ENCODE results near the gene DTNB. TPM values are rescaled to one million over a fixed set of nuclear protein-coding genes. Genes with fewer than 3 reads are reported as not detected.

Gene DTNB
- total and polyA plus RNA-seq, 2 donors (not counting 3 experiments of a cell fraction or from before 2014, with no cell fraction given) = 11.5 to 17.0 TPM

DNA sequence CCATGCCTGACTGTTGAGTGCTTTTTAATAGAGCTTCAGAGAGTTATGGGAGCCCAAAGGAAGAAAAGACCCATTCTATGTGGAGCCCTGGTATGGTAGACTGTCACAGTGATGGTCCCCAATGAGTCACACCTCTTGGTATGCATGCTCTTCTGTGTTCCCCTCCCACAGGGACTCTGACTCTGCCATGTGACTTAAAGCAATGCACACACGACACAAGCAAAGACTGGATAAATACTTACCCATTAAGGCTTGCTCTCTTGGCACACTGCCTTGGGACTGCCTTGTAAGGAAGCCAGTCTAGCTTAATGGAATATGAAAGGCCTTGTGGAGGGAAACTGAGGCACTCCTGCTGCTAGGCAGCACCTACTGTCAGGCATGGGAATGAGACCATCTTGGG, 16.7 kb upstream of the DTNB start:
- Histone ChIP-seq H3K9me3 (replicated peaks; ENCODE audit: control insufficient read depth, insufficient read depth, low read length) (no peaks in the 10 kb centered on the region), H3K4me3 (replicated peaks in 1 of 3; ENCODE audit: insufficient read depth in 1 of 3, low read depth in 1 of 3, low read length in 3 of 3) (no peak overlapping the region), H3K4me2 (ENCODE audit: insufficient read depth, low read length) (no peak overlapping the region), H3K4me1 (ENCODE audit: control insufficient read depth, extremely low read depth, insufficient read depth, low read length) (no peaks in the 10 kb centered on the region), H3K27me3 (ENCODE audit: control insufficient read depth in 2 of 2, insufficient read depth in 2 of 2, low read length in 2 of 2) (peaks cover 3 to 4% of the 10 kb centered on the region in 2 experiments), H4K20me1 (replicated peaks; ENCODE audit: control insufficient read depth, extremely low read depth, insufficient read depth, low read length) (no peaks in the 10 kb centered on the region), H3K27ac (ENCODE audit: insufficient read depth, low read depth, low read length) (no peak overlapping the region), H3K36me3 (ENCODE audit: control insufficient read depth in 2 of 2, extremely low read depth in 1 of 2, insufficient read depth in 2 of 2, low read length in 2 of 2) (no peaks in the 10 kb centered on the region), H3K79me2 (ENCODE audit: control insufficient read depth, insufficient read depth, low read length) (no peaks in the 10 kb centered on the region), H3K9me1 (replicated peaks; ENCODE audit: control insufficient read depth, extremely low read depth, insufficient read depth, low read length) (no peaks in the 10 kb centered on the region), H2AFZ (ENCODE audit: low read depth, low read length) (no peak overlapping the region), H3K9ac (replicated peaks; ENCODE audit: extremely low read depth, insufficient read depth, low read length) (no peak overlapping the region)
- POLR2A ChIA-PET = no interaction called here
- TF ChIP-seq MYC (IDR thresholded peaks at IDR 0.05; ENCODE audit: low read depth, low read length) (no peak), JUN (IDR thresholded peaks at IDR 0.05; ENCODE audit: borderline replicate concordance, insufficient read depth, insufficient read length, low read depth) (no peak), POLR2A (IDR thresholded peaks at IDR 0.05; ENCODE audit: low read depth, low read length) (no peak), FOS (IDR thresholded peaks at IDR 0.05; ENCODE audit: borderline replicate concordance, insufficient read depth, low read length) (no peak)
- DNase-seq (ENCODE audit: low read depth, low spot score) (no peak), FAIRE-seq (no peak)
- intact Hi-C loops (cut with micrococcal nuclease) (no loop called here), dilution Hi-C loops (cut with MboI; ENCODE audit: extremely low pct_ligation_motif_present, low sequenced_read_pairs) (no loop called here)
- no TSS peak for BruUV-seq (replicated peaks)
- CTCF ChIA-PET = interaction anchor here (1.1 to 3.6 kb wide), 4 partner anchors 8 to 84 kb away, joined by 5 to 28 read pairs (median 16); no protein-coding TSS in a partner anchor

DNA sequence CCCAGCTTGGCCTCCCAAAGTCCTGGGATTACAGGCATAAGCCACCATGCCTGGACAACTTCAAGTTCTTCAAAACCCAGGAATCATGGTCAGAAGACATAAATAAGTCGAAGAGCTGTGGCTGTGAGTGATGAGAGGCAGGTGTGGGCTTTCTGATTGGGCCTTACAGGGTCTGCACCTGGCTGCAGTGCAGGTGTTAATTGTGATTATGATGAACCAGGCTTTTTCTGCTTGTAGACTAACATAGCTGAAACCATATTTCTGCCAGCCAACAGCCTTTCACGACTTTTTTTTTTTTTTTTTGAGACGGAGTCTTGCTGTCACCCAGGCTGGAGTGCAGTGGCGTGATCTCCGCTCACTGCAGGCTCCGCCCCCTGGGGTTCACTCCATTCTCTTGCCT, 14.9 kb upstream of the DTNB start:
- H3K36me3 ChIP-seq (ENCODE audit: control insufficient read depth in 2 of 2, extremely low read depth in 1 of 2, insufficient read depth in 2 of 2, low read length in 2 of 2) = no peaks in the 10 kb centered on the region
- H3K4me3 ChIP-seq (replicated peaks in 1 of 3; ENCODE audit: insufficient read depth in 1 of 3, low read depth in 1 of 3, low read length in 3 of 3) = no peak overlapping the region
- no peak for DNase-seq (ENCODE audit: low read depth, low spot score)
- no peak for FAIRE-seq
- no peak overlapping the region for H2AFZ ChIP-seq (ENCODE audit: low read depth, low read length)
- dilution Hi-C loops (cut with MboI; ENCODE audit: extremely low pct_ligation_motif_present, low sequenced_read_pairs) (no loop called here), intact Hi-C loops (cut with micrococcal nuclease) (no loop called here)
- ChIA-PET POLR2A (no interaction called here), CTCF (interaction anchor here (1.1 to 1.9 kb wide), 2 partner anchors 12 to 81 kb away, joined by 3 to 6 read pairs; no protein-coding TSS in a partner anchor)
- H3K4me2 ChIP-seq (ENCODE audit: insufficient read depth, low read length) = no peak overlapping the region
- H3K27me3 ChIP-seq (ENCODE audit: control insufficient read depth in 2 of 2, insufficient read depth in 2 of 2, low read length in 2 of 2) = peaks cover 4 to 6% of the 10 kb centered on the region in 2 experiments
- no peaks in the 10 kb centered on the region for H3K79me2 ChIP-seq (ENCODE audit: control insufficient read depth, insufficient read depth, low read length)
- no peak overlapping the region for H3K27ac ChIP-seq (ENCODE audit: insufficient read depth, low read depth, low read length)
- BruUV-seq (replicated peaks) = no TSS peak
- TF ChIP-seq, protein P1, sequence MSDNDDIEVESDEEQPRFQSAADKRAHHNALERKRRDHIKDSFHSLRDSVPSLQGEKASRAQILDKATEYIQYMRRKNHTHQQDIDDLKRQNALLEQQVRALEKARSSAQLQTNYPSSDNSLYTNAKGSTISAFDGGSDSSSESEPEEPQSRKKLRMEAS (IDR thresholded peaks at IDR 0.05; ENCODE audit: insufficient read depth, insufficient read length) = no peak
- TF ChIP-seq JUN (IDR thresholded peaks at IDR 0.05; ENCODE audit: borderline replicate concordance, insufficient read depth, insufficient read length, low read depth) = no peak
- TF ChIP-seq GATA2 (IDR thresholded peaks at IDR 0.05; ENCODE audit: insufficient read depth, insufficient read length, low read depth, low read length) = no peak
- TF ChIP-seq CTCF (IDR thresholded peaks at IDR 0.05; ENCODE audit: extremely low read depth in 1 of 2, insufficient read depth in 1 of 2, low read depth in 1 of 2, low read length in 2 of 2) = no peak
- no peak for TF ChIP-seq FOS (IDR thresholded peaks at IDR 0.05; ENCODE audit: borderline replicate concordance, insufficient read depth, low read length)
- no peak for TF ChIP-seq POLR2A (IDR thresholded peaks at IDR 0.05; ENCODE audit: low read depth, low read length)
- TF ChIP-seq MYC (IDR thresholded peaks at IDR 0.05; ENCODE audit: low read depth, low read length) = no peak
- TF ChIP-seq EZH2 (IDR thresholded peaks at IDR 0.05; ENCODE audit: borderline replicate concordance, low read depth, low read length, severe bottlenecking) = no peak
- no peak for TF ChIP-seq POLR2AphosphoS5 (IDR thresholded peaks at IDR 0.05; ENCODE audit: insufficient read depth, low read depth, low read length)
- H3K9me3 ChIP-seq (replicated peaks; ENCODE audit: control insufficient read depth, insufficient read depth, low read length) = no peaks in the 10 kb centered on the region
- no peak overlapping the region for H3K9ac ChIP-seq (replicated peaks; ENCODE audit: extremely low read depth, insufficient read depth, low read length)
- no peaks in the 10 kb centered on the region for H3K9me1 ChIP-seq (replicated peaks; ENCODE audit: control insufficient read depth, extremely low read depth, insufficient read depth, low read length)
- no peaks in the 10 kb centered on the region for H4K20me1 ChIP-seq (replicated peaks; ENCODE audit: control insufficient read depth, extremely low read depth, insufficient read depth, low read length)
- no peaks in the 10 kb centered on the region for H3K4me1 ChIP-seq (ENCODE audit: control insufficient read depth, extremely low read depth, insufficient read depth, low read length)
